Stomach (tissue), 9 donors: ENCODE data around the gene ZFYVE21. TPM values are rescaled to one million over a fixed set of nuclear protein-coding genes. Genes with fewer than 3 reads are reported as not detected.
A peak's percentile ranks its signal among the peaks of the same experiment; 100 is the strongest.

ENCODE experiments used
- DNase-seq, 2 donors: peaks; one replicate each; pipeline versions ENCODE4 v3.0.0 to v3.0.0-alpha.2; 2013 to 2019
- H3K27ac ChIP-seq, 5 donors: fragments of 200-600 bp in 4 of 5; sonication (generic) in 4 of 5; one replicate each; pipeline ENCODE4 v1.5.1; 2013 to 2019; ENCODE audit warnings: mild to moderate bottlenecking in 1 of 5, moderate library complexity in 1 of 5
- H3K27me3 ChIP-seq, 3 donors: fragments of 200-600 bp; sonication (generic); one replicate each; pipeline ENCODE4 v1.5.1; 2017 to 2019; ENCODE audit warnings: mixed run types in 1 of 3
- H3K36me3 ChIP-seq, 4 donors: fragments of 200-600 bp; sonication (generic); 1 replicate in 3 of 4; 2 replicates in 1 of 4; pipeline ENCODE4 v1.5.1; 2016 to 2019
- H3K4me1 ChIP-seq, 4 donors: fragments of 200-600 bp; sonication (generic); one replicate each; pipeline ENCODE4 v1.5.1; 2016 to 2019
- H3K4me3 ChIP-seq, 4 donors: fragments of 200-600 bp; sonication (generic) in 3 of 4; one replicate each; pipeline ENCODE4 v1.5.1; 2016 to 2019; ENCODE audit warnings: mild to moderate bottlenecking in 1 of 4
- H3K9me3 ChIP-seq, 4 donors: fragments of 200-600 bp; sonication (generic); one replicate each; pipeline ENCODE4 v1.5.1; 2016 to 2019
- EP300 ChIP-seq: sonication (generic); formaldehyde crosslinking; IDR thresholded peaks from one replicate; pipeline ENCODE4 v1.6.1; 2017; ENCODE audit warnings: antibody characterized with exemption
- POLR2A ChIP-seq, 4 donors: fragments of 450-650 bp; IDR thresholded peaks; one replicate each; pipeline ENCODE4 v1.6.1; 2016; ENCODE audit warnings: antibody characterized with exemption in 4 of 4, control low read depth in 2 of 4, mild to moderate bottlenecking in 1 of 4, moderate library complexity in 1 of 4
- POLR2AphosphoS5 ChIP-seq, 3 donors: sonication (generic); formaldehyde crosslinking; IDR thresholded peaks; one replicate each; pipeline ENCODE4 v1.6.1; 2016; ENCODE audit warnings: antibody characterized with exemption in 3 of 3
- WGBS, 5 donors: extraction: QIAGEN DNeasy Blood & Tissue Kit in 3 of 5; methylation state at CpG; one replicate each; pipeline versions ENCODE4 v1.1.5 to v1.1.7; 2013 to 2018; 5-methylcytosine and 5-hydroxymethylcytosine counted together
- intact Hi-C: fragments of 100-400 bp; cut with DNase I; formaldehyde crosslinking; loops from one replicate; pipeline ENCODE4 v1.15.1; 2023; ENCODE audit warnings: low total_unique reads
- polyA plus RNA-seq, 3 donors: library from polyadenylated mRNA; stranded (reverse); fragments of 200-250 nt; gene quantifications; one replicate each; pipeline ENCODE4 v1.2.3, GENCODE V29; 2013
- total RNA-seq, 5 donors: library from RNA; depleted of rRNA; stranded (reverse); fragments of >200 nt; gene quantifications; one replicate each; pipeline versions ENCODE4 v1.1.0 to v1.2.3, GENCODE V29; 2014 to 2016
- TF ChIP-seq, protein P1 (sequence below), 7 experiments: fragments of 450-650 bp in 4 of 7; fragments of 200-600 bp in 3 of 7; sonication (generic) in 3 of 7; IDR thresholded peaks; one replicate each; pipeline ENCODE4 v1.5.1; 2016 to 2019; ENCODE audit warnings: antibody characterized with exemption in 7 of 7, control low read depth in 2 of 7, mild to moderate bottlenecking in 1 of 7
- donor health status: healthy with polysubstance abuse.
- donor health status: Bipolar disorder and iron deficiency.
- donor health status: healthy.

ZFYVE21 gene
- total and polyA plus RNA-seq, 8 donors = 28.0 to 150 (median 72.9) TPM

GRCh38 chr14:103728141-103728540 lies 12.5 kb downstream of the ZFYVE21 start:
- intact Hi-C loops = no loop called here
- TF ChIP-seq EP300 (no peak), POLR2AphosphoS5 (IDR thresholded peaks at IDR 0.05) (no peak), POLR2A (IDR thresholded peaks at IDR 0.05) (no peak)
- TF ChIP-seq, protein P1, sequence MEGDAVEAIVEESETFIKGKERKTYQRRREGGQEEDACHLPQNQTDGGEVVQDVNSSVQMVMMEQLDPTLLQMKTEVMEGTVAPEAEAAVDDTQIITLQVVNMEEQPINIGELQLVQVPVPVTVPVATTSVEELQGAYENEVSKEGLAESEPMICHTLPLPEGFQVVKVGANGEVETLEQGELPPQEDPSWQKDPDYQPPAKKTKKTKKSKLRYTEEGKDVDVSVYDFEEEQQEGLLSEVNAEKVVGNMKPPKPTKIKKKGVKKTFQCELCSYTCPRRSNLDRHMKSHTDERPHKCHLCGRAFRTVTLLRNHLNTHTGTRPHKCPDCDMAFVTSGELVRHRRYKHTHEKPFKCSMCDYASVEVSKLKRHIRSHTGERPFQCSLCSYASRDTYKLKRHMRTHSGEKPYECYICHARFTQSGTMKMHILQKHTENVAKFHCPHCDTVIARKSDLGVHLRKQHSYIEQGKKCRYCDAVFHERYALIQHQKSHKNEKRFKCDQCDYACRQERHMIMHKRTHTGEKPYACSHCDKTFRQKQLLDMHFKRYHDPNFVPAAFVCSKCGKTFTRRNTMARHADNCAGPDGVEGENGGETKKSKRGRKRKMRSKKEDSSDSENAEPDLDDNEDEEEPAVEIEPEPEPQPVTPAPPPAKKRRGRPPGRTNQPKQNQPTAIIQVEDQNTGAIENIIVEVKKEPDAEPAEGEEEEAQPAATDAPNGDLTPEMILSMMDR (IDR thresholded peaks at IDR 0.05) = no peak
- Histone ChIP-seq H3K4me1 (peaks cover 47 to 94% (median 76%) of the 10 kb centered on the region in 4 donors), H3K4me3 (no peak overlapping the region), H3K27ac (peak overlapping the region in 4 of 5 donors; percentile 26 to 69 (median 51)), H3K27me3 (no peaks in the 10 kb centered on the region), H3K36me3 (peaks cover 26 to 82% (median 62%) of the 10 kb centered on the region in 4 donors), H3K9me3 (no peaks in the 10 kb centered on the region)
- no peak for DNase-seq
- WGBS, 5 donors = 80 to 88% (median 85%) methylated on average over 18 to 19 of the region's 19 CpGs

- H3K4me3 ChIP-seq = no peak overlapping the region
- no peaks in the 10 kb centered on the region for H3K27me3 ChIP-seq
- H3K27ac ChIP-seq = peak overlapping the region in 4 of 5 donors; percentile 39 to 69 (median 51)
- intact Hi-C loops = no loop called here
- H3K9me3 ChIP-seq = no peaks in the 10 kb centered on the region
- DNase-seq = peak in 1 of 2 donors; percentile 69
- H3K4me1 ChIP-seq = peaks cover 41 to 88% (median 73%) of the 10 kb centered on the region in 4 donors
- TF ChIP-seq POLR2A (IDR thresholded peaks at IDR 0.05) (no peak), EP300 (no peak), POLR2AphosphoS5 (IDR thresholded peaks at IDR 0.05) (no peak)
- TF ChIP-seq, protein P1 (IDR thresholded peaks at IDR 0.05) = peak in 1 of 7 experiments; percentile 36
- WGBS, 5 donors = 39 to 59% (median 47%) methylated on average over 12 of the region's 12 CpGs
- H3K36me3 ChIP-seq = peaks cover 32 to 88% (median 67%) of the 10 kb centered on the region in 4 donors
These were observed 13.1 kb downstream of the ZFYVE21 start for GRCh38 chr14:103728721-103729120.

- H3K4me3 ChIP-seq = no peak overlapping the region
- H3K9me3 ChIP-seq = no peaks in the 10 kb centered on the region
- H3K4me1 ChIP-seq = peaks cover 32 to 87% (median 68%) of the 10 kb centered on the region in 4 donors
- peaks cover 42 to 96% (median 78%) of the 10 kb centered on the region in 4 donors for H3K36me3 ChIP-seq
- intact Hi-C loops = no loop called here
- H3K27ac ChIP-seq = peak overlapping the region in 4 of 5 donors; percentile 26 to 69 (median 51)
- 51 to 75% (median 57%) methylated on average over 15 to 24 of the region's 24 CpGs for WGBS, 5 donors
- DNase-seq = no peak
- TF ChIP-seq POLR2AphosphoS5 (IDR thresholded peaks at IDR 0.05) (no peak), EP300 (no peak), POLR2A (IDR thresholded peaks at IDR 0.05) (no peak)
- TF ChIP-seq, protein P1 (IDR thresholded peaks at IDR 0.05) = no peak
- no peaks in the 10 kb centered on the region for H3K27me3 ChIP-seq
These were observed 14.2 kb downstream of the ZFYVE21 start for GRCh38 chr14:103729496-103730448.

- peak overlapping the region in 3 of 5 donors; percentile 40 to 69 (median 40) for H3K27ac ChIP-seq
- H3K36me3 ChIP-seq = peaks cover 45 to 96% (median 86%) of the 10 kb centered on the region in 4 donors
- no peaks in the 10 kb centered on the region for H3K27me3 ChIP-seq
- H3K4me1 ChIP-seq = peaks cover 39 to 87% (median 67%) of the 10 kb centered on the region in 4 donors
- intact Hi-C loops = no loop called here
- peak in 1 of 2 donors; percentile 74 for DNase-seq
- TF ChIP-seq EP300 = no peak
- TF ChIP-seq, protein P1 (IDR thresholded peaks at IDR 0.05) = no peak
- peak in 2 of 3 donors; percentile 50 to 73 for TF ChIP-seq POLR2AphosphoS5 (IDR thresholded peaks at IDR 0.05)
- no peak for TF ChIP-seq POLR2A (IDR thresholded peaks at IDR 0.05)
- WGBS, 5 donors = 35 to 63% (median 52%) methylated on average over 9 to 15 of the region's 15 CpGs
- no peak overlapping the region for H3K4me3 ChIP-seq
- H3K9me3 ChIP-seq = no peaks in the 10 kb centered on the region
These were observed 15.0 kb downstream of the ZFYVE21 start for GRCh38 chr14:103730490-103731035.
